ENCODE results near the gene CYP20A1.
"Not testable (repeated sequence)": the region's sequence is repeated elsewhere in the genome, so short reads cannot be mapped to it uniquely, and the experiment has no call there.

The CYP20A1 gene

GRCh38 chr2:203238704-203239526 is at the start of gene CYP20A1:
Gene CYP20A1 (plus strand): TSS chr2:203239018. CDS start chr2:203239063, 45 bp downstream.
- peak; percentile 22; the same call in 1 of the 2 replicates for TF ChIP-seq CTCF (IDR thresholded peaks at IDR 0.05; ENCODE audit: borderline replicate concordance, insufficient read depth, low read depth, low read length)

DNA sequence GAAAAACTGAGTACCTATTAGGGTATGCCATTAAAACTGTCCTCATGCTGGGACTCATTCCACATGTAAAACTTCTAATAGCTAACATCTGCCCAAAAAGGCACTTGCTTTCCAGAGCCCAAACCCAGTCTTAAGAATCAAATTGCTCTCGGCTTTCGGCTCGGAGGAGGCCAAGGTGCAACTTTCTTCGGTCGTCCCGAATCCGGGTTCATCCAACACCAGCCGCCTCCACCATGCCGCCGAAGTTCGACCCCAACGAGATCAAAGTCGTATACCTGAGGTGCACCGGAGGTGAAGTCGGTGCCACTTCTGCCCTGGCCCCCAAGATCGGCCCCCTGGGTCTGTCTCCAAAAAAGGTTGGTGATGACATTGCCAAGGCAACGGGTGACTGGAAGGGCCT is 48.3 kb upstream of the CYP20A1 start:
- H3K4me3 ChIP-seq (ENCODE audit: low read depth, low read length): not testable (repeated sequence)

More at GRCh38 chr2:203238704-203239526, at the start of gene CYP20A1:
- peak within 1 kb of the TSS; percentile 54 for H3K4me3 ChIP-seq (ENCODE audit: low read depth, low read length)

DNA sequence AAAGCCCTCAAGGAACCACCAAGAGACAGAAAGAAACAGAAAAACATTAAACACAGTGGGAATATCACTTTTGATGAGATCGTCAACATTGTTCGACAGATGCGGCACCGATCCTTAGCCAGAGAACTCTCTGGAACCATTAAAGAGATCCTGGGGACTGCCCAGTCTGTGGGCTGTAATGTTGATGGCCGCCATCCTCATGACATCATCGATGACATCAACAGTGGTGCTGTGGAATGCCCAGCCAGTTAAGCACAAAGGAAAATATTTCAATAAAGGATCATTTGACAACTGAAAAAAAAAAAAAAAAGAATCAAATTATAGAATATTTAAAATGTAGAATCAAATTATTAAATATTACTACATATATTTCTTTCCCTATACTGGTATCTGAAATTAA is 47.8 kb upstream of the CYP20A1 start:
- not testable (repeated sequence) for H3K4me3 ChIP-seq (ENCODE audit: low read depth, low read length)

GRCh38 chr2:203191961-203192360 is 46.9 kb upstream of the CYP20A1 start:
- TF ChIP-seq CTCF (IDR thresholded peaks at IDR 0.05; ENCODE audit: borderline replicate concordance, insufficient read depth, low read depth, low read length): no peak
- H3K4me3 ChIP-seq (ENCODE audit: low read depth, low read length): no peak overlapping the region

- TF ChIP-seq CTCF (IDR thresholded peaks at IDR 0.05; ENCODE audit: borderline replicate concordance, insufficient read depth, low read depth, low read length): no peak
- no peak overlapping the region for H3K4me3 ChIP-seq (ENCODE audit: low read depth, low read length)
Observed at GRCh38 chr2:203195331-203196036, 43.3 kb upstream of the CYP20A1 start.

- no peak overlapping the region for H3K4me3 ChIP-seq (ENCODE audit: low read depth, low read length)
- no peak for TF ChIP-seq CTCF (IDR thresholded peaks at IDR 0.05; ENCODE audit: borderline replicate concordance, insufficient read depth, low read depth, low read length)
Observed at GRCh38 chr2:203200866-203201265, 38.0 kb upstream of the CYP20A1 start.

- H3K4me3 ChIP-seq (ENCODE audit: low read depth, low read length): no peak overlapping the region
- TF ChIP-seq CTCF (IDR thresholded peaks at IDR 0.05; ENCODE audit: borderline replicate concordance, insufficient read depth, low read depth, low read length): no peak
Observed at GRCh38 chr2:203201426-203201825, 37.4 kb upstream of the CYP20A1 start.

DNA sequence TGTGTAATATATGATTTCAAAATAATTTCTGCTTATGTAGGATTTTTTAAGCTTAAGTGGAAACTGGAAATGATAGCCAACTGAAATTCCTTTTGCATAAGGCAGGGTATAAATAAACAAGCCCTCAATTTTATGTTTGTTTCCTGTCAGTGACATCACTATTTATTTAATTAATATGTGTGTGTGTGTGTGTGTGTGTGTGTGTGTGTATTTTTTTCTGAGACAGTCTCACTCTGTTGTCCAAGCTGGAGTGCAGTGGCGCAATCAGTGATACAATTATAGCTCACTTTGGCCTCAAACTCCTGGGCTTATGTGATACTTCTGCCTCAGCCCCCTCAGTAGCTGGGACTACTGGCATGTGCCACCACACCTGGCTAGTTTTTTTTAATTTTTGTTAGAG is 29.3 kb upstream of the CYP20A1 start:
- TF ChIP-seq CTCF (IDR thresholded peaks at IDR 0.05; ENCODE audit: borderline replicate concordance, insufficient read depth, low read depth, low read length): no peak
- no peak overlapping the region for H3K4me3 ChIP-seq (ENCODE audit: low read depth, low read length)

Measured in GM12875 (cell line).